T-cell (primary cell): ENCODE measurements around the gene AP1G2. TPM values are rescaled to one million over a fixed set of nuclear protein-coding genes. Genes with fewer than 3 reads are reported as not detected.
A peak's percentile ranks its signal among the peaks of the same experiment; 100 is the strongest.
"Not testable (repeated sequence)": the region's sequence is repeated elsewhere in the genome, so short reads cannot be mapped to it uniquely, and the experiment has no call there.

Experiments used
- ATAC-seq, 4 experiments: fragments of 200-7000 bp in 3 of 4; fragments of 150-1000 bp in 1 of 4; cut with Tn5 transposase; replicated peaks in 1 of 4; 1 replicate in 3 of 4; 2 replicates in 1 of 4; pipeline ENCODE4 v1.10.0; 2021; ENCODE audit warnings: moderate library complexity in 3 of 4, mild to moderate bottlenecking in 2 of 4, moderate number of reproducible peaks in 1 of 4
- CTCF ChIA-PET, 2 donors: fragments of 300-600 bp; sonication (Branson Sonifier 250); formaldehyde crosslinking; loops; one replicate each; lab custom pipeline; 2022; ENCODE audit warnings: antibody characterized with exemption in 2 of 2; lab: Charles Lee
- POLR2A ChIA-PET, 2 donors: fragments of 300-600 bp; sonication (Branson Sonifier 250); formaldehyde crosslinking; loops; one replicate each; lab custom pipeline; 2022; ENCODE audit warnings: antibody characterized with exemption in 2 of 2; lab: Charles Lee
- DNase-seq, 35 experiments: peaks; one replicate each; pipeline versions ENCODE4 v3.0.0 to v3.0.0-alpha.2; 2013 to 2023
- H3K27ac ChIP-seq: one replicate; pipeline ENCODE4 v1.5.1; 2013; ENCODE audit warnings: low read length
- H3K27me3 ChIP-seq, 2 experiments: replicated peaks in 1 of 2; 1 replicate in 1 of 2; 2 replicates in 1 of 2; pipeline versions ENCODE4 v1.6.1 to v1.7.0; 2013; ENCODE audit warnings: low read length in 1 of 2, mixed read lengths in 1 of 2; ENCODE audit not compliant: control insufficient read depth in 2 of 2, insufficient read depth in 2 of 2; ENCODE audit errors: extremely low read depth in 1 of 2
- H3K36me3 ChIP-seq, 2 donors: 1 replicate in 1 of 2; 2 replicates in 1 of 2; pipeline versions ENCODE4 v1.6.1 to v1.7.0; 2013; ENCODE audit warnings: low read length in 1 of 2; ENCODE audit not compliant: control insufficient read depth in 2 of 2, insufficient read depth in 1 of 2; ENCODE audit errors: extremely low read depth in 1 of 2
- H3K4me1 ChIP-seq, 2 experiments: 1 replicate in 1 of 2; 2 replicates in 1 of 2; pipeline versions ENCODE4 v1.6.1 to v1.7.0; 2013; ENCODE audit warnings: low read length in 2 of 2, mixed read lengths in 1 of 2; ENCODE audit not compliant: insufficient read depth in 2 of 2, control insufficient read depth in 1 of 2; ENCODE audit errors: extremely low read depth in 1 of 2
- H3K4me3 ChIP-seq, 2 donors: 1 replicate in 1 of 2; 2 replicates in 1 of 2; pipeline versions ENCODE4 v1.5.1 to v1.7.0; 2013; ENCODE audit warnings: mild to moderate bottlenecking in 2 of 2, low read length in 1 of 2, moderate library complexity in 1 of 2; ENCODE audit not compliant: control insufficient read depth in 1 of 2; ENCODE audit errors: extremely low read depth in 1 of 2
- H3K9me3 ChIP-seq: 2 replicates; pipeline ENCODE4 v1.7.0; 2013
- H3K27ac Mint-ChIP-seq, 2 donors: one replicate each; pipeline ENCODE4 v1.8.0; 2020 to 2021; ENCODE audit warnings: mild to moderate bottlenecking in 2 of 2, mixed read lengths in 2 of 2
- H3K27me3 Mint-ChIP-seq, 2 donors: one replicate each; pipeline ENCODE4 v1.8.0; 2021 to 2022; ENCODE audit warnings: mixed read lengths in 2 of 2
- H3K36me3 Mint-ChIP-seq: one replicate; pipeline ENCODE4 v1.8.0; 2021; ENCODE audit warnings: mixed read lengths
- H3K4me1 Mint-ChIP-seq, 3 donors: one replicate each; pipeline ENCODE4 v1.8.0; 2020 to 2022; ENCODE audit warnings: mixed read lengths in 3 of 3, mild to moderate bottlenecking in 1 of 3
- H3K4me3 Mint-ChIP-seq, 3 donors: one replicate each; pipeline ENCODE4 v1.8.0; 2020 to 2022; ENCODE audit warnings: mild to moderate bottlenecking in 3 of 3, mixed read lengths in 3 of 3, moderate library complexity in 3 of 3
- H3K9me3 Mint-ChIP-seq, 3 donors: one replicate each; pipeline ENCODE4 v1.8.0; 2020 to 2022; ENCODE audit warnings: mixed read lengths in 3 of 3
- WGBS: methylation state at CpG from one replicate; pipeline ENCODE4 v1.1.5; 2013; ENCODE audit warnings: missing lambda C conversion rate; ENCODE audit not compliant: insufficient coverage; 5-methylcytosine and 5-hydroxymethylcytosine counted together
- total RNA-seq, 35 experiments: library from RNA in 6 of 35; stranded (reverse) in 6 of 35; fragments of 120-200 nt in 1 of 35; gene quantifications; one replicate each; pipeline versions ENCODE4 v1.2.1 to v1.2.4 and lab custom pipeline; 2013 to 2026

Gene AP1G2
- total RNA-seq, 5 donors from 2014 or later (not counting 1 experiment from before 2014, with no cell fraction given), result 321 to 526 (median 484) TPM

DNA sequence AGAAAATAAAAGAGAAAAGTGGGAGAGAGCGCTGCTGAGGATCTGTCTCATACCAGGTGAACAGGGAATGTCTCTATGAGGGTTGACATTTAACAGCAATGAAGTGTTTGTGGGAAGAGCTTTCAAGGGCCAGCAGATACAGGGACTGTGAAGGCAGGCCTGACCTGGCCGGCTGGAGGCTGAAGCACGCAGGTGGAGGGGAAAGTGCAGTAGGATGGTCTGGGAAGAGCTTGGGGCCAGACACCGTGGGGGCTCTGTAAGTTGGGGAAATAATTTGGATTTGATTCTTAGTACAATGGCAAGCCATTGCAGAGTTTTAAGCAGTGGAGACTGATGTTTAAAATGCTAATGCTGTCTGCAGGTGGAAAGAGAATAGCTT is 44.8 kb upstream of the AP1G2 start:
- ChIA-PET CTCF (interaction anchor here (0.7 to 3.1 kb wide), 3 partner anchors 20 to 23 kb away, joined by 4 to 16 read pairs (median 11); no protein-coding TSS in a partner anchor), POLR2A (no interaction called here)
- H3K4me3 ChIP-seq, result no peak overlapping the region
- Mint-ChIP-seq H3K4me3 (no peak overlapping the region), H3K4me1 (peaks cover 35 to 42% (median 35%) of the 10 kb centered on the region in 3 donors), H3K36me3 (no peaks in the 10 kb centered on the region), H3K9me3 (peaks cover 0 to 5% (median 0%) of the 10 kb centered on the region in 3 donors), H3K27ac (peak overlapping the region in 1 of 2 donors; percentile 62), H3K27me3 (no peaks in the 10 kb centered on the region)
- H3K4me1 ChIP-seq, result peaks cover 13 to 25% of the 10 kb centered on the region in 2 experiments
- no peaks in the 10 kb centered on the region for H3K27me3 ChIP-seq
- no peaks in the 10 kb centered on the region for H3K36me3 ChIP-seq
- ATAC-seq (no peak), DNase-seq (no peak)
- 96% methylated on average over 4 of the region's 4 CpGs for WGBS
- H3K27ac ChIP-seq, result no peak overlapping the region
- H3K9me3 ChIP-seq, result no peaks in the 10 kb centered on the region

DNA sequence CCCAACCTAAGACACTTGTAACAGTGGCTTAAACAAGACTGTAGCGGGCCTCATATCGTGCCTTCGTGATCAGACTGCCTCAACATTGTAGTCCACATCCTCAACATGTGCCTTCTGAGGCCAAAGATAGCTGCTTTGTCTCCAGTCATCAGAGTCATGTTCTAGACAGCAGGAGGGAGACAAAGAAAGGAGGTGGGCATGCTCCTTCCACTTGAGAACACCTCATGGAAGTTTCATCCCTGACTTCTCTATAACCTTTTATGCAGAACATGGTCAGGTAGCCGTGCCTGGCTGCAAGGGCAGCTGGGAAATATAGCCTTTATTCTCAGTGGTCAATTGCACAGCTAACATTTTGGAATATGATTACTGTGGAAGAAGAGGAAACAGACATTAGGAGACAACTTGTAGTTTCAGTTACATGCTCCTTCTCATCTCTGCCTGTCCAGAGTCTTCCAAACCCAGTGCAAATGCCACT is 43.3 kb upstream of the AP1G2 start:
- ChIA-PET POLR2A (no interaction called here), CTCF (interaction anchor here (0.6 to 3.1 kb wide), 5 partner anchors 10 to 55 kb away, joined by 3 to 16 read pairs (median 6); no protein-coding TSS in a partner anchor)
- H3K36me3 ChIP-seq, result no peaks in the 10 kb centered on the region
- no peaks in the 10 kb centered on the region for H3K9me3 ChIP-seq
- no peak overlapping the region for H3K4me3 ChIP-seq
- peak overlapping the region; percentile 78 for H3K27ac ChIP-seq
- DNase-seq (peak in 2 of 35 experiments; percentile 10 to 24), ATAC-seq (peak; percentile 62 to 72 (median 70))
- H3K4me1 Mint-ChIP-seq, result peaks cover 35 to 42% (median 37%) of the 10 kb centered on the region in 3 donors
- H3K36me3 Mint-ChIP-seq, result no peaks in the 10 kb centered on the region
- peaks cover 13 to 25% of the 10 kb centered on the region in 2 experiments for H3K4me1 ChIP-seq
- 0% methylated on average over 3 of the region's 4 CpGs for WGBS
- no peaks in the 10 kb centered on the region for H3K27me3 Mint-ChIP-seq
- peaks cover 0 to 5% (median 0%) of the 10 kb centered on the region in 3 donors for H3K9me3 Mint-ChIP-seq
- peak overlapping the region in 1 of 3 donors; percentile 68 for H3K4me3 Mint-ChIP-seq
- no peaks in the 10 kb centered on the region for H3K27me3 ChIP-seq
- H3K27ac Mint-ChIP-seq, result peak overlapping the region; percentile 99 to 100

DNA sequence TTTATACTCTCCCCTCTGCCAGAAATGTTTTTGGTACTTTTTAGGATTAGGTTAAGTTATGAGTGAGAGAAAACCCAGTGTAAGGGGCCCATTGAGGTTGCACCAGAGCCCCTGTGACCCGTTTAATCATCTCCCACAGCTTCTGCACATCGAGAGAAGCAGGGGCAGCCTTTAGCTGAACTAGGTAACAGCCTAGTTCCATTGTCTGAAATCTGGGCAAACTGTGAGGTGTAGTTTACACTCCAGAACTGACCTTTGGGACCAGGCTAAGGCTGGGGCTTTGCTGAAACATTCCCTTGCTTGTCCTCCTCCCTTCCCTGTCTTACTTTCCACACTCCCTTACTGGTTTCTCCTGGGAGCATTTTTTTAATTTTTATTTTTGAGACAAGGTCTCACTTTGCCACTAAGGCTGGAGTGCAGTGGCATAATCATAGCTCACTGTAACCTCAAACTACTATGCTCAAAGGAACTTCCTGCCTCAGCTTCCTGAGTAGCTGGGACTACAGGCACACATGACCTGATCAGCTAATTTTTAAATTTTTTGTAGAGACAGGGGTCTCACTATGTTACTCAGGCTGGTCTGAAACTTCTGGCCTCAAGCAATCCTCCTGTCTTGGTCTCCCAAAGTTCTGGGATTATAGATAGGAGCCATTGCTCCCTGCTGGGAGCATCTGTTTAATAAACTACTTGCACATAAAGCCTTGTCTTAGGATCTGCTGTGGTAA is 42.7 kb upstream of the AP1G2 start:
- no peaks in the 10 kb centered on the region for H3K36me3 ChIP-seq
- H3K9me3 Mint-ChIP-seq, result peaks cover 0 to 5% (median 0%) of the 10 kb centered on the region in 3 donors
- ATAC-seq, result peak; percentile 92 to 98 (median 96)
- peaks cover 35 to 42% (median 37%) of the 10 kb centered on the region in 3 donors for H3K4me1 Mint-ChIP-seq
- H3K27ac Mint-ChIP-seq, result peak overlapping the region; percentile 99 to 100
- H3K4me3 Mint-ChIP-seq, result peak overlapping the region; percentile 58 to 68 (median 59)
- H3K9me3 ChIP-seq, result no peaks in the 10 kb centered on the region
- WGBS, result 0% methylated on average over 1 of the region's 2 CpGs
- H3K4me3 ChIP-seq, result no peak overlapping the region
- peaks cover 13 to 25% of the 10 kb centered on the region in 2 experiments for H3K4me1 ChIP-seq
- DNase-seq, result peak in 6 of 35 experiments; percentile 1 to 46 (median 10)
- POLR2A ChIA-PET, result interaction anchor here in 1 of 2 donors (0.6 kb wide), 1 partner anchor 24 kb away, joined by 3 read pairs; no protein-coding TSS in a partner anchor
- CTCF ChIA-PET, result interaction anchor here (0.6 to 3.1 kb wide), 4 partner anchors 9 to 32 kb away, joined by 5 to 16 read pairs (median 8); no protein-coding TSS in a partner anchor
- H3K27me3 Mint-ChIP-seq, result no peaks in the 10 kb centered on the region
- H3K27me3 ChIP-seq, result no peaks in the 10 kb centered on the region
- peak overlapping the region; percentile 78 for H3K27ac ChIP-seq
- H3K36me3 Mint-ChIP-seq, result no peaks in the 10 kb centered on the region

DNA sequence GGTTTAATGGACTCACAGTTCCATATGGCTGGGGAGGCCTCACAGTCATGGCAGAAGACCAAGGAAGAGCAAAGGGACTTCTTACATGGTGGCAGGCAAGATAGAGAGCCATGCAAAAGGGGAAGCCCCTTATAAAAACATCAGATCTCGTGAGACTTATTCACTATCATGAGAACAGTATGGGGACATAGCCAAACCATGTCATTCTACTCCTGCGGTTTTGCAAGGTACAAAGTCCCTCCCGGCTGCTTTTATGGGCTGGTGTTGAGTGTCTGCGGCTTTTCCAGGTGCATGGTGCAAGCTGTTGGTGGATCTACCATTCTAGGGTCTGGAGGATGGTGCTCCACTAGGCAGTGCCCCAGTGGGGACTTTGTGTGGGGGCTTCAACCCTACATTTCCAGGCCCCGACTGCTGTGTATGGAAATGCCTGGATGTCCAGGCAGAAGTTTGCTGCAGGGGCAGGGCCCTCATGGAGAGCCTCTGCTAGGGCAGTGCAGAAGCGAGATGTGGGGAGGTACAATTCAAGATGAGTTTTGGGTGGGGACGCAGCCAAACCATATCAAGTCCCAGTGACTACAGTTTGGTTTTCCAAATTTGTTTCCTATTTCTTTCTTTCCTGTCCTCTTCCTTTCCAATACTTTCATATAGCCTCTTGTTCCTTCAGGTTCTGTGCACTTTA is 42.0 kb upstream of the AP1G2 start:
- not testable (repeated sequence) for H3K36me3 ChIP-seq, H3K36me3 Mint-ChIP-seq, H3K9me3 Mint-ChIP-seq, ATAC-seq, DNase-seq, H3K4me3 ChIP-seq, H3K27me3 ChIP-seq, H3K9me3 ChIP-seq, H3K27me3 Mint-ChIP-seq
- H3K4me1 ChIP-seq, result peaks cover 13 to 25% of the 10 kb centered on the region in 2 experiments
- Mint-ChIP-seq H3K27ac (peak overlapping the region; percentile 99 to 100), H3K4me1 (peaks cover 35 to 42% (median 37%) of the 10 kb centered on the region in 3 donors), H3K4me3 (peak overlapping the region in 1 of 3 donors; percentile 68)
- H3K27ac ChIP-seq, result peak overlapping the region; percentile 78
- ChIA-PET POLR2A (interaction anchor here in 1 of 2 donors (0.6 kb wide), 1 partner anchor 23 kb away, joined by 3 read pairs; no protein-coding TSS in a partner anchor), CTCF (interaction anchor here (0.7 to 3.1 kb wide), 2 partner anchors 22 to 312 kb away, joined by 4 to 16 read pairs; no protein-coding TSS in a partner anchor)
- WGBS, result 94% methylated on average over 2 of the region's 7 CpGs

DNA sequence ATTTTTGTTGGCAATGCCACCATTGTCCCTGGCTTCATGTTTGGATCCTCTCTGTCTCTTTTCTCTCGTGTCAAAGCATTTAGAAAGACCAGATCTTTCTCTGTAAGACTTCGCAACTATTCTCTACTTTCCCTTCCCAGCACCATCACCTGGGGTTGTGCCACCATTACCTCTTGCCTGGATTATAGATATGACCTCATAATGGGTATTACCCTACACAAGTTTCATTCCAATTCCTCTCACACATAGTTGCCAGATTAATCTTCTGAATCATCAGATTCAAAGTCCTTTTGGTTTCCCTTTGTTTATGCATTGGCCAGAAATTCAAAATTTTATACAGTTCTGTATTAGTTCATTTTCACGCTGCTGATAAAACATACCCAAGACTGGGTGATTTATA is 41.4 kb upstream of the AP1G2 start:
- peaks cover 0 to 5% (median 0%) of the 10 kb centered on the region in 3 donors for H3K9me3 Mint-ChIP-seq

More for the DNA sequence above, 41.4 kb upstream of the AP1G2 start:
- Mint-ChIP-seq H3K36me3 (no peaks in the 10 kb centered on the region), H3K4me1 (peaks cover 35 to 42% (median 37%) of the 10 kb centered on the region in 3 donors), H3K27me3 (no peaks in the 10 kb centered on the region), H3K4me3 (peak overlapping the region in 1 of 3 donors; percentile 68), H3K27ac (peak overlapping the region; percentile 99 to 100)
- Histone ChIP-seq H3K36me3 (no peaks in the 10 kb centered on the region), H3K4me1 (peaks cover 13 to 25% of the 10 kb centered on the region in 2 experiments), H3K27me3 (no peaks in the 10 kb centered on the region), H3K27ac (no peak overlapping the region), H3K9me3 (no peaks in the 10 kb centered on the region), H3K4me3 (no peak overlapping the region)
- ChIA-PET POLR2A (no interaction called here), CTCF (interaction anchor here in 1 of 2 donors (0.7 kb wide), 1 partner anchor 313 kb away, joined by 4 read pairs; no protein-coding TSS in a partner anchor)
- no peak for DNase-seq
- 100% methylated on average over 2 of the region's 3 CpGs for WGBS
- no peak for ATAC-seq
